HG03025 (cell line): ENCODE data around the gene ZNF618.

ENCODE experiments used
- ATAC-seq: cut with Tn5 transposase; IDR thresholded peaks from one replicate; pipeline ENCODE4 v1.9.1; 2021; ENCODE audit warnings: mild to moderate bottlenecking, moderate library complexity; ENCODE audit not compliant: unreplicated experiment, low FRiP score

The ZNF618 gene

DNA sequence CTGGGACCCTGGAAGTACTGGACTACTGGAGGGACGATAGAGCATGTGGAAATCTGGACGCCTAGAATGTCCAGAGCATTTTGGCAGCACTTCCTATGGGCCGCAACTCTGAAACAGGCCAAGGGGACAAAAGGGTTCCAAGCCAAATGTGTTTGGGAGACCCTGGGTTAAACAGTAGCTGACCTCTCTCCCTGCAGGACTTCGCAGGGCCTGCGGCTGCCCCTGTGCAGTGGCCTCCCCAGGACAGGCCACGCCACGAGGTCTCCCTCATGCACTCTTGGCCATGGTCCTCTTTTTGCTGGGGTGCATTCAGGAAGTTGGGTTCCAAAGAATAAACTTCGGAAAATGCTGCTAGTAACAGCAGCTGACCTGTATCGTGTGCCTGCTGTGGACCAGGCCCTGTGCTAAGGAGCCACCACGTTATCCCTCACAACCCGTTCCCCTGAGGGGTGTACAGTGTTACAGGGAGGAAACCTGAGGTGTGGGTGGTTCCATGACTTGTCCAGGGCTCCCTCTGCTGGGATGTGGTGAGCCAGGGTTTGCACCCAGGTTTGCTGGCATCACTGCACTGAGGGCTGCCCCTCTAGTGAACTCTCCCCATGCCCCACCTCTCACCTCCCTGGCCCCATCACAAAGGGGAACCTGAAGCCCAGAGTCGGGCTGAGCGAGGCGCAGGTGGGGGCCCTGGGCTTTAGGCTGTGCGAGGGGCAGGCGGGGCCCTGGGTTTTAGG is 122.6 kb downstream of the ZNF618 start:
- no peak for ATAC-seq

GRCh38 chr9:113999256-114000062 is 123.3 kb downstream of the ZNF618 start:
- no peak for ATAC-seq

GRCh38 chr9:114000063-114000454 is 124.0 kb downstream of the ZNF618 start:
- no peak for ATAC-seq

DNA sequence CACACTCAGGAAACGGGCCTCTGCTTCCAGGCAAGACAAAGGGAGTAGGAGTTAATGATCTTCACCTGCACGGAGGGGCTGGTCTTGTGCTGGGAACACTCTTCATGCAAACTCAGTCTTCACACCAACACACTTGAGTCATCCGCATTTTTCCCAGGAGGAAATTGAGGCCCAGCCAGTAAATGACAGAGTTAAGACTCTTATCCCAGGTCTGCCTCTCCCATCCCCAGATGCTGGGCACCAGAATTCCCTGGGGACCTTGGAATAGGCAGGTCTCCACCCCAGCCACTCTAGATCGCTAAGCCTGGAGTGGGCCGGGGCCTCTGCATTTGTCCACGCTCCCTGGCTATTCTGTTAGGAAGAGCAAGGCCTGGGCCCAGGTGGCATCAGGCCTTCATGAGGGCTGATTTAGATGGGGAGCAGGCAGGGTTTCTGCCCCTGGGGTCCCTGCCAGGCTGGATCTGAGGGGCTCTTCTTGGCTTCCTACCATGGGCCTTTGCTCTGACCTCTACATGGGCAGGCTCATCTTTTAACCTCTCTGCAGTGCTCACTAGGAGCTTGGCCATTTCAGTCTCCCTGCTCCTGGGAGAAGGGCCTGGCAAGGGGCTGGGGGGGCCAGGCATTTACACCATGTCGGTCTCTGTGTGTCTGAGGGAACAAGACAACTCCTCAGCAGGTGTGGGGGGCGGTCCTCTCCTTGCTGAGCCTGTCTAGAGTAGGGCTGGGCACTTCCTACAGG is 124.7 kb downstream of the ZNF618 start:
- no peak for ATAC-seq

DNA sequence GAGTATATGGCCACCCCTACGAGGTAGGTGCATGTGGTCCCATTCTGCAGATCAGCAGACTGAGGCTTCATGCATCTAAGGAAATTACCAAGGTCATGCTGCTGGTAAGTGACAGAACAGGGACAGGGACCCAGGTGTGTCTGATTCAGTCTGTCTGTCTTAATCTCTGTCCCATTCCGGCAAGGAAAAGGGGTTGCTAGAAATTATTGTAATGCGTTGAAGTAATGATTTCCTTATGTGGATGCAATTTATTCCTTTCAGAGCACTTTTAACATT is 125.2 kb downstream of the ZNF618 start:
- no peak for ATAC-seq

DNA sequence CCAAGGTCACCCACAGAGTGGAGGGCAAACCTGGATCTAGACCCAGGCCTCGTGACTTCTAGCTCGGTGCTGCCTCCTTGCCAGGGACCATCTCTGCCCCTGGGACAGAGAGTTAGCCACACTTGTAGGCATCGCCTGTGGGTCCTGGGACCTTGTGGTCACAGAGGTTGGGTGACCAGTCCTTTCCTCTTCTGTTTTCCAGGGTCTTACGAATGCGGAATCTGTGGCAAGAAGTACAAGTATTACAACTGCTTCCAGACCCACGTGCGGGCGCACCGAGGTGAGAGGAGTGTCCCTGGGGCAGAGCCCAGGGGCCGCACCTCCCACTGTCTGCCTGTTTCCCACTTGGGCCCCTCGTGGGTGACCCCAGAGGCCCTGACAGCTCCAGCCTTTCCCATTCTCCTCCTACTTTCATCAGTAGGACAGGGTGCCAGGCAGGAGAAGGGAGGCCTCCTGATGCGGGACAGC is 125.7 kb downstream of the ZNF618 start:
- no peak for ATAC-seq

DNA sequence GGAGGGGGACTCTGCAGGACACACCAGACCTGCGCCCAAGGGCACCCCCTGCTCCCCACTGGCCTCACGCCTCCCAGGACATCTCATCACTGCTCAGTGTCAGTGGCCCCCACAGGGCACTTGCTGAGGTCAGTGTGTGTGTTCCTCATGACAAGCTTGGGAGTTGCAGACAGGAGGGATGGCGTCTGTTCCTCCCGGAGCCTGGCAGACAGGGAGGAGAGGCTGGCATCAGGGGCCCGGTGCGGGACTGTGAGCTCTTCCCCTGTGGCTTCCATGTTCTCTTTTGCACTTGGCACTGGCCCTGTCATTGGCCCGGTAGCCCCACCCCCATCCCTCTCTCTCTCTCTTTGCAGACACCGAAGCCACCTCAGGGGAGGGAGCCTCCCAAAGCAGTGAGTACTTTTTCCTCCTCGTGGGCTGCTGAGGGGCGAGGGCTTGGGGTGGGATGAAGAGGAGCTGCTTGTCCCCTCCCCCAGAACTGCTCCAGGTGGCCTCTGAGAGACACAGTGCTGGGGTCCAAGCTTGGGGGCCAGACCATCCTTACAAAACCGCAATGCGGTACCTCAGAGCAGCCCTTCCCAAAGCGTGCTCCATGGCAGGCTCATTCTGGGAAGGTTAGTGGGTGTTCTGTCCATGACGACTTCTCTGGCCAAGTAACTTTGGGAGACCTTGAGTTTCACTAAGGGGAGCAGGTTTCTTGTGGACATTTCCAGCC is 126.3 kb downstream of the ZNF618 start:
- ATAC-seq: no peak

- no peak for ATAC-seq
These were observed 126.9 kb downstream of the ZNF618 start for GRCh38 chr9:114002986-114003350.

- ATAC-seq: no peak
These were observed 127.2 kb downstream of the ZNF618 start for GRCh38 chr9:114003351-114003750.

- no peak for ATAC-seq
These were observed 127.6 kb downstream of the ZNF618 start for GRCh38 chr9:114003758-114004157.

- no peak for ATAC-seq
These were observed 128.2 kb downstream of the ZNF618 start for GRCh38 chr9:114004221-114004716.

- no peak for ATAC-seq
These were observed 129.5 kb downstream of the ZNF618 start for GRCh38 chr9:114005371-114006154.

DNA sequence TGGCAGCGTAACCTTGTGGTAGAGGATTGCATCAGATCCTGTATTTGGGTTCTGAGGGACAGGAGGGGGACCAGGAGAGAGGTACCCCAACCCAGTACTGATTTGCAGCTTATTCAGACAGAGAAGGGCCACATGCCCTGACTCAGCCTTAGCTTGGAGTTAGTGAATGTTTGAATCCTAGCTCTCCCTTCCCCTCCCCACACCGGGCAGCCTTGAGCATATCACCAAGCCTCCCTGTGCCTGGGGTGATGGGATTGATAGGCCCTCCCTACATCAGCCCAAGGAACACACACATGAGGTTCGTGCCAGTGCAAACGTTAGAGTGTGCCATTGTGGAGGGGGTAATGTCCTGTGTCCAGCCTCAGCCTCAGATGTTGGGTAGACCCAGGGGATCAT is 130.0 kb downstream of the ZNF618 start:
- no peak for ATAC-seq

- ATAC-seq: no peak
These were observed 131.0 kb downstream of the ZNF618 start for GRCh38 chr9:114006931-114007691.

DNA sequence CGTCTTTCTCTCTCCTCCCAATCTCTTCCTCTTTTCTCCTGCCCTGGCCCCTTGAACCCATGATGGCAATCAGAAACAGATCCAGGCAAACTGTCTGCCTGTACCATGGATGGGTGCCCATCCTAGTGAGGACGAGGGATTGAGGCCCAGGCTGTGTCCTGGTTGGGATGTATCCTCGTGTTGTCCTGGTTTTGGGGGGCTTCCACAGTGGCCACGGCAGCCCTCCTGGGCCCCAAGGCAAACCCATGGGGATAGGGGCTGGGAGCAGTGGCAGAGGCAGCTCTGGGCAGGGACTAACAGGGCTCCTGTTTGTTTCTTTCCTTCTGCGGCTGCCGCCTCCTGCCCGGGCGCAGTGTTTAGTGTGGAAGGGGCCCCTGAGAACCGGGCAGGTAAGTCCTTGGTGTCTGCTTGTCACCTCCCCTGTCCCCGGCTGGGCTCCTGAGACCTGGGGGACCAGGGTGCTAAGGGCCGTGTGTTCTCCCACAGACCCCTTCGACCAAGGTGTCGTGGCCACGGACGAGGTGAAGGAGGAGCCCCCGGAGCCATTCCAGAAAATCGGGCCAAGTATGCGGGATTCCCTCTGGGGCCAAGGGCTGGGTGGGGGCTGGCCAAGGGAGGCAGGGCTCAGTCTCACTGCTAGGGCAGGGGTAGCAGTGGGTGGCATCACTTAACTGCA is 132.0 kb downstream of the ZNF618 start:
- no peak for ATAC-seq

DNA sequence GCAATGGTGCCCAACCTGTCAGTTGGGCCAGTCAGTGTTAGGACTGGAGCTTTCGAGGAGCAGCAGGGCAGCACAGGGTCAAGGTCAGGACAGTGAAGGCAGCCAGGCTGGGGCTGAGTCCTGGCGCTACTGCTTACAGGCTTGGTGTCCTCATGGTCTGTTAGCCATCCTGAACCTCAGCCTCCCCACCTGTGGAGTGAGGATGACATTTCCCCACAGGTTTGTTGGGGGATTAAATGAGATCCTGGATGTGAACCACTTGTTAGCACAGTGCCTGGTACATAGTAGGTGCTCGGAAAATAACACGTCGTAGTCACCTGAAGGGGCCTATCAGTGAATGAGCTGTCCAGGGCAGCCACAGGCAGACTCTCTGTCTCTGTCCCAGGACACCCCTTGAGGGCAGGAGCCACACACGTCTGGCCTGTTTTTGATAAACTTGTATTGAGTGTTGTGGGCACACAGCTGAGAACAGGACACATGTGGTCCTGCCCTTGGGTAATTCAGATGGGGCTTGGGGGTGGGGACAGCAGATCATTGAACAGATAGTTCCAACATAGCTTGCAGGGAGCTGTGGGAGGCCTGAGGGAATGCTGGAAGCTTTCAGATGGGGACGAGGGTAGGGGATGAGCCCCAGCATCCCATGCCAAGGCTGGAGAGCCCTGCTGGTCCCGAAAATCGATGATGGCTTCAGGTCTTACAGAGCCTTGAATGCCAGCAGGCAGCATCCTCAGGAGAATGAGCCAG is 132.7 kb downstream of the ZNF618 start:
- no peak for ATAC-seq

DNA sequence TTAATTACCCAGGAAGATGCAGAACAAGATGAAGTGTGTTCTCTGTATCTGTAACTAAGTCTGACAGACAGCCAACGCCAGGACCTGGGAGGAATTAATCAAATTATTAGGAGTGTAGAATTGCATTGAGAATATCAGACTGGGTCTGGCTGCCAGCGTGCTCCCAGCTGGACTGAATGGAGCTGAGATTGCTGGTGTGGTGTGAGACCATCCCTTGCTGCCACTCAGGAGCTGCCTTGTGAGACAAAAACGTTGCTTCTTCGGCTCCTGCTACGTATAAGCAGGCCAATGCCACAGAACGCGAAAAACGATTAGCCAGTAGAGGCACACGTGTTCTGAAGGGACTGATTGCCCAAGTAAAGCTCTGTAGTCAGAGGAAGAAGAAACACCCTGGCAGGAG is 135.2 kb downstream of the ZNF618 start:
- ATAC-seq: no peak

- ATAC-seq: no peak
These were observed 136.0 kb downstream of the ZNF618 start for GRCh38 chr9:114012126-114012525.
